SKM-1 treated with dmso at 0.1 percent for 144 hours (cell line): ENCODE data around the gene TBC1D3I.
A peak's percentile ranks its signal among the peaks of the same experiment; 100 is the strongest.
"Not testable (repeated sequence)": the region's sequence is repeated elsewhere in the genome, so short reads cannot be mapped to it uniquely, and the experiment has no call there.

Source experiments
- DNase-seq: peaks from one replicate; lab custom pipeline; 2025; ENCODE audit not compliant: unreplicated experiment; lab: John Stamatoyannopoulos, UW

The TBC1D3I gene

GRCh38 chr17:36264470-36264869, at the start of gene TBC1D3I:
TSS of gene TBC1D3I (minus strand) at chr17:36264570. CDS start at chr17:36262985, 1,585 bp downstream.
- DNase-seq: not testable (repeated sequence)

DNA sequence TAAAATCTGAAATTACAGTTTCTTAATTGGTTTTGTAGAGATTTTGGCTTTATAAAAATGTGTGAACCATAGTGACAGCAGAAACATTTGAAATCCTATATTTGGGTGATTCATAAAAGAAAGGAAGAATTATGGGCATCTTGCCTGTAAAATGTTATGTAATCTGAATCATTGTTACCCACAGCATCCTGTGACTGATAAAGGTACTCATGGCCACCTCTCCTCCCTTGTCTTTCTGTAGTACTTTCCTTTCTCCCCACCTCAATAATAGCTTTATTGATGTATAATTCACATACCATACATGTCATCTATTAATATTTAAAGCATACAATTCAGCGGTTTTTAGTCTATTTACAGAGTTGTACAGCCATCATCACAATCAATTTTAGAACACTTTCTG, 30.8 kb upstream of the TBC1D3I start:
- DNase-seq: not testable (repeated sequence)

DNA sequence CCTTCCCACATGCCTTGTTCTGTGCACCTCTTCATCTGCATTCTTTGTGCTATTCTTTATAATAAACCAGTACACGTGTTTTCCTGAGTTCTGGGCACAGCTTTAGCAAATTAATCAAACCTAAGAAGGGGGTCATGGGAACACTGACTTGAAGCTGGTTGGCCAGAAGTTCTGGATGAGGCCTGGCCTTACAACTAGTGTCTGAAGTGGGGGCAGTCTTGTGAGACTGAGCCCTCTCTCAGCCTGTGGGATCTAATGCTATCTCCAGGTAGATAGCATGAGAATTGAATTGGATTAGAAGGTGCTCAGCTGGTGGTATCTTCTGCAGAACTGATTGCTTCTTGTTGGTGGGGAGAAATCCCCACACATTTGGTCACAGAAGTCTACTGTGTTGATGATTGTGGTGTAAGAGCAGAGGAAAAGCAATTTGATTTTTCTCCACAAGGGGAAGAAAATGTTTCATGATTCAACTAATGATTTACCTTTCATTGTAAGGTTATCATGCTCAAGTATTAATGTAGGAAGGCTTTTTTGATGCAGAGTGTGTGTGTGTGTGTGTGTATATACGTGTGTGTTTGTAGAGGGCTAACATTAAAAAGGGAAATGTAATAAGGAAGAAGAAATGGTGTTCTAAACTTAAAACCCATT, 25.7 kb upstream of the TBC1D3I start:
- DNase-seq: not testable (repeated sequence)

DNA sequence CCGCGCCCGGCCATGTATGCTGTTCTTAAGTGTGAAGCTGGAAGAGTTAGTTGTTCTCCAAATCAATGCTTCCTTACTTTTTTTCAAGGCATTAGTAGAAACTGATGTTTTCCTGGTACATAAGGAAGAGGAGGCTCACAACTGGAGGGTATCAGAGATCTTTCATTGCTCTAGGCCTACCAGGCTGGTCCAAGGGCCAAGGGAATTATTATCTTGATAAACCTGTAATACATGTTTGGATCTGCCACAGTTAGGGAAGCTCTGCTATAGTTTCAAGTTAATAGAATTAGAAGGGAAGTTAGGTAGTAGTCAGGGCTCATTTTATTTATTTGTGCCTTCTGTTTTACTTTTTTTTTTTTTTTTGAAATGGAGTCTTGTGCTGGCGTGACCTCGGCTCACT, 19.8 kb upstream of the TBC1D3I start:
- not testable (repeated sequence) for DNase-seq

GRCh38 chr17:36283256-36283655, 18.9 kb upstream of the TBC1D3I start:
- DNase-seq: not testable (repeated sequence)

GRCh38 chr17:36242046-36242445, 22.3 kb downstream of the TBC1D3I start:
- DNase-seq: not testable (repeated sequence)

DNA sequence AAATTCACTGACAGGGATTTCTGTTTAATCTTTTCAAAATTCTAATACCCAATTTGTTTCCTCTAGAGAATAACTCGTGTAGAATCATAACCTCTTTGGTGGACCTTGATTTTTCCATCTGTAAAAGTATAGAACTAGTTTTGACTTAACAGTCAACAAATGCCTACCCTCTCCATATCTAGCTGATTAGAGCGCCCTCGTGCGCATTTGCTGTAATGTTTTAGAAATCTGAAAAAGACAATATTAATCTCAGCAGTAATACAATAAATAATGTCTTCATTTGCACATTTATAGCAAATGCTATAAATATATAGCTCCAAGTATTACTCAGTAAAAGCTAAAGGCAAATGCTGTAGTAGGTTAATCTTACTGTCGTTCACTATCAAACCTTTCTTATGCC, 34.7 kb downstream of the TBC1D3I start:
- DNase-seq: not testable (repeated sequence)

GRCh38 chr17:36222967-36223366, 41.4 kb downstream of the TBC1D3I start:
- DNase-seq: not testable (repeated sequence)

DNA sequence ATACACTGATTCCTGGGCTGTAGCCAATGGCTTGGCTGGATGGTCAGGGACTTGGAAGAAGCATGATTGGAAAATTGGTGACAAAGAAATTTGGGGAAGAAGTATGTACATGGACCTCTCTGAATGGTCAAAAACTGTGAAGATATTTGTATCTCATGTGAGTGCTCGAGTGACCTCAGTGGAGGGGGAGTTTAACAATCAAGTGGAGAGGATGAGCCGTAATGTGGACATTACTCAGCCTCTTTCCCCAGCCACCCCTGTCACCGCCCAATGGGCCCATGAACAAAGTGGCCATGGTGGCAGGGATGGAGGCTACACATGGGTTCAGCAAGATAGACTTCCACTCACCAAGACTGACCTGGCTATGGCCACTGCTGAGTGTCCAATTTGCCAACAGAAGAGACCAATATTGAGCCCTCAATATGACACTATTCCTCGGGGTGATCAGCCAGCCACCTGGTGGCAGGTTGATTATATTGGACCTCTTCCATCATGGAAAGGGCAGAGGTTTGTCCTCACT, 42.7 kb downstream of the TBC1D3I start:
- DNase-seq: not testable (repeated sequence)

GRCh38 chr17:36220737-36221580, 43.4 kb downstream of the TBC1D3I start:
- not testable (repeated sequence) for DNase-seq

DNA sequence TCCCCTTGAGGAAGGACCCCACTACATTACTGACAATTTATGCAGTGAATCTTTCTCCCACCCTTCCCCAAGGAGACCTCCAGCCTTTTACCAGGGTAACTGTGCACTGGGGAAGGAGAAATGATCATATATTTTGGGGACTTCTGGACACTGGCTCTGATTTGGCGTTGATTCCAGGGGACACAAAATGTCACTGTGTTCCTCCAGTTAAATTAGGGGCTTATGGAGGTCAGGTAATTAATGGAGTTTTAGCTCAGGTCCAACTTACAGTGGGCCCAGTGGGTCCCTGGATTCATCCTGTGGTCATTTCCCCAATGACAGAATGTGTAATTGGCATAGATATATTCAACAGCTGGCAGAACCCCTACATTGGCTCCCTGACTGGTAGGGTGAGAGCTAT, 44.8 kb downstream of the TBC1D3I start:
- not testable (repeated sequence) for DNase-seq

DNA sequence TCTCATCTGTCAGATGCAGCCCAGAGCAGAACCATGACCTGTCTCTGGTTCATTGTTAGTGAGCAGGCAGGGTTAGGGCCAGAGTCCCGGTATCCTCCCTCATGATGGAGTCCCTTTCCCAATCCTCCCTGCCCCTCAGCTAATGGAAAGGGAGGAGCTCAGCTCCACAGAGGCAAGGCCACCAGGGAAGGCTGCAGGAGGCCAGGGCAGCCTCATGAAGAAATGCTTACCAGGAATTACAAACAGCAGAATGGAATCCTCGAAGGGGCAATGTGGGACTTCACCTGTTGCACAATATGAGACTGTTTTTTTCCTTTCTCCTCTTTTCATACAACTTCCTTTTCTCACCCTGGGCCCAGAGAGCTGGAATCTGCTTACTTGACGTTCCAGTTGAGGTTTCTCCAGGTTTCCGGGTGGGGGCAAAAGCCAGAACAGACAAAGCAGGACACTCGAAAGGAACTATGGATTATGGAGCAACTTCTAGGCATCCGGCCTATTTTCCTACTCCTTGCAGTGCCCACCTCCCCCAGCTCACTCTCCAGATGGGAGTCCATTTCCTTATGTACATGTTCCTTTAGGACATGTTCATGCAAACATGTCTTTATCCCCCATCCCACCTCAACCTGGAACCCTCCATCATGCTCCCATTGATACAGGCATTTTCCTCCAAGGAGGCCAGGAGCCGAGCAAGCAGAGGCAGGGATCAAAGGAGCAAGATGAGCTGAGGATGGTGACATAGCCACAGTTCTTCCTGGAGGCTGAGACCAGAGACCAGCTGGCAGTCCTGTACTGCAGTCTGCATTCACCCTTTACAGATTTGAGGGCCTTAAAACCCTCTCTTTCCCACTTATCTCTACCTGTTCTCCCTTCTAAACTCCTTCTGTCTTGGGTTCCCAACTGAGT, 48.7 kb downstream of the TBC1D3I start:
- not testable (repeated sequence) for DNase-seq

DNA sequence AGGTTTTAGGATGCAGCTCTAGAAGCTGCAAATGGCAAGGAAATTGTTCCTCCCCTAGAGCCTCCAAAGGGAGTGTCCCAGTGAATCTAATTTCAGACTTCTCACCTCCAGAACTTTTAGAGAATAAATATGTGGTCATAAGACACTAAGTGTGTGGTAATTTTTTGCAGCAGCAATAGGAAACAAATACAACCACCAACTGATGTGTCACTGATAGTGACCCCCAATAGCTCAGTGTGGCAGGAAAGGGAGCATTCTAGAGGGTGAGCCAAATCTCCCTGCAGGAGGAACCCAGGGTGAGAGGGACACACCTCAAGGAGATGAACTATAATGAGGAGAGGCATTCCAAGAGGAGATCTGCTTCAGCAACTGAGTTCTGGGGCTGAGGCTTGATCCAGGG, 49.5 kb downstream of the TBC1D3I start:
- DNase-seq: no peak

- DNase-seq: no peak
Measured at GRCh38 chr17:36213695-36214094, 50.7 kb downstream of the TBC1D3I start.

DNA sequence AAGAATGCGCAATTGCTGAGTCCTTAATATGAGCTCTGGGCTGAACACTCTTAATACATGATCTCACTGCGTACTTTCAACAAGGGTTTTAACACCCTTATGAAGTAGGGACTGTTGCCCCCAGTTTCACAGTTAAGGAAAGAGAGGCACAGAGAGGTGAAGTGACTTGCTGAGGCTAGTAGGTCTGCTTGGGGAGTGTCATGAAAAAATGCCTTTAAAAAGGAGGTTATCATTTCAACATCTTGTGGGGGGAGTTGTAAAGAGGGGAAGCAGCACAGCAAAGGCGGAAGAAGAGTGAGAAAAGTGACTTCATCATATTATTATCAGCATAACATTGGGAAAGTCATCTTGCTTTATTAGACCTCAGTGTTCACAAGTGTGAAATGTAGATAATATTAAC, 51.4 kb downstream of the TBC1D3I start:
- peak; percentile 95 for DNase-seq

DNA sequence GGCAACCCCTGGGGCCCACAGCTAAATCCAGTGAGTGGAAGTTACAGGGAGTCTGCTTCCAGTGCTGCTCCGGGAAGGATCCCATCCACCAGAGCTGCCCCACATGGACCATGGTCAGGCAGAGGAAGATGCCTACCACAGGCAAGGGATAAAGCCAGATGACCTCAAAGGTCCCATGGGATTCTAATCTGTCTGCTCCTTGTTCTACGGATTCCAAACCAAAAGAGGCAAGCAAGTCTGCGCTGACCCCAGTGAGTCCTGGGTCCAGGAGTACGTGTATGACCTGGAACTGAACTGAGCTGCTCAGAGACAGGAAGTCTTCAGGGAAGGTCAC, 52.1 kb downstream of the TBC1D3I start:
- DNase-seq: no peak

DNA sequence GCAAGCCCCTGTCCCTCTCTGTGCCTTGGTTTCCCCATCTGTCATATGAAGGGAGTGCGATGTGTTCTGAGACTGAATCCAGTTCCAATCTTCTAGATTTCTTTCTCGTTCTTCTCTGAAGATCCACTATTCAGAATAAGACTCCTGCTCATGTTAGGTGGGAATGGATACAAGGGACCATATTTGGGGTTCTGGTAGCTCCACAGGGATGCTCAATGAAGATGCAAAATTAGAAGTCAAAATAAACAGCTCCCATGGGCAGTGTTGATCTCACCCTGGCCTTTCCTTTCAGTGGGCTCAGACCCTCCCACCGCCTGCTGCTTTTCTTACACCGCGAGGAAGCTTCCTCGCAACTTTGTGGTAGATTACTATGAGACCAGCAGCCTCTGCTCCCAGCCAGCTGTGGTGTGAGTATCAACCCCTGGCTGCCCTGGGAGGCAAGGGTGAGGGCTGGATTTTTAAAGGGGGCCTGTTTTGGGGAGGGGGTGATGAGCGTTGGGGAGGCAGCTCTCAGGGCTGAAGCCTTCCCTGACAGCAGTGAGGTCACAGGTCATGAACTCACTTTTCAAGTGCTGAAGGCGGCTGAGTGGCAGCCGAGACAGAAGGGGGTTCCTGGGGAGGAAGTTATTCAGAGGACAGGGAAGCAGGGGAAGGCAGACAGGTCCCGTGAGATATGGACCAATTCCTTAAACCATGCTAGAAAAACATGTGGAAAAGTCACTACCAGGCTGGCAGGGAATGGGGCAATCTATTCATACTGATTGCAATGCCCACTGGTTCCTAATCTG, 52.7 kb downstream of the TBC1D3I start:
- DNase-seq: not testable (repeated sequence)

- peak; percentile 99 for DNase-seq
Measured at GRCh38 chr17:36210439-36211211, 53.7 kb downstream of the TBC1D3I start, which contains the start of gene CCL4L2. TSS of gene CCL4L2 (plus strand) at chr17:36211063.

- no peak for DNase-seq
Measured at GRCh38 chr17:36209575-36209974, 54.8 kb downstream of the TBC1D3I start.
